ENCODE measurements around the gene UBFD1. TPM values are rescaled to one million over a fixed set of nuclear protein-coding genes. Genes with fewer than 3 reads are reported as not detected.
"Not testable (repeated sequence)": the region's sequence is repeated elsewhere in the genome, so short reads cannot be mapped to it uniquely, and the experiment has no call there.

UBFD1 gene
- total RNA-seq, 1 donor from 2014 or later = 31.9 TPM

DNA sequence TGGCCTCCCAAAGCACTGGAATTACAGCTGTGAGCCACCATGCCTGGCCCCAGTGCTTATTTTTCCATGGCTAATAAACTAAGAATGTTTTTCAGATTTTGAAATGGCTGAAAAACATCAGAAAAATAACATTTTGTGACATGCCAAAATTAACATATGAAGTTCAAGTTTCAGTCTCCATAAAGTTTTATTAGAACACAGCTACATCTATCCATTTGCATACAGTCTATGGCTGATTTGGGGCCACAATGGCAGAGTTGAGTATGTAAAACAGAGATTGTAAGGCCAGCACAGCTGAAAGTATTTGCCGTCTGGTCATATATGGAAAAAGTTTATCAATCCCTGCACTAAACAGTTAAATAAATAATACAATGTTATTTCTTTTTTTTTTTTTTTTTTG lies 52.4 kb downstream of the UBFD1 start:
- DNase-seq = no peak

DNA sequence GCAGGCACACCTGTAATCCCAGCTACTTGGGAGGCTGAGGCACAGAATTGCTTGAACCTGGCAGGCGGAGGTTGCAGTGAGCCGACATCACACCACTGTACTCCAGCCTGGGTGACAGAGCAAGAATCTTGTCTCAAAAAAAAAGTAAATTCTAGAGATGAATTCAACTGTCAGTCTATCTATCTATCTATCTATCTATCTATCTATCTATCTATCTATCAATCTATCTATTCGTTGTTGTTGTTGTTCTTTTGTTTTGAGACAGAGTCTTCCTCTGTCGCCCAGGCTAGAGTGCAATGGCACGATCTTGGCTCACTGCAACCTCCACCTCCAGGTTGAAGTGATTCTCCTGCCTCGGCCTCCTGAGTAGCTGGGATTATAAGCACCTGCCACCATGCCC lies 53.4 kb downstream of the UBFD1 start:
- not testable (repeated sequence) for DNase-seq

DNA sequence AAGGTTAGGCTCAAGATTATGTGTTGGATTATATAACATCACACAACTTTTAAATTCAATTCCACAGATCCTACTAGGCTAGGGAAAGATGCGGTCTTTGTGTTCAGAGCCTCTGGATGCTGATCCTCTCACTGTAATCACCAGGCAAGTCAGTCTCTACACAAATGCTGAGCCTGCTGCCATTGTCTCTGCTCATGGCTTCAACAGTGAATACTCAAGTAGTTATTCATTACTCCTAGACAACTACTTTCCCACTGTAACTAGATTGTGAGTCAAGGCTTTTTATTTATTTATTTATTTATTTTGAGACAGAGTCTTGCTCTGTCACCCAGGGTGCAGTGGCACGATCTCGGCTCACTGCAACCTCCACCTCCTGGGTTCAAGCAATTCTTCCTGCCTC lies 54.4 kb downstream of the UBFD1 start:
- DNase-seq = no peak

DNA sequence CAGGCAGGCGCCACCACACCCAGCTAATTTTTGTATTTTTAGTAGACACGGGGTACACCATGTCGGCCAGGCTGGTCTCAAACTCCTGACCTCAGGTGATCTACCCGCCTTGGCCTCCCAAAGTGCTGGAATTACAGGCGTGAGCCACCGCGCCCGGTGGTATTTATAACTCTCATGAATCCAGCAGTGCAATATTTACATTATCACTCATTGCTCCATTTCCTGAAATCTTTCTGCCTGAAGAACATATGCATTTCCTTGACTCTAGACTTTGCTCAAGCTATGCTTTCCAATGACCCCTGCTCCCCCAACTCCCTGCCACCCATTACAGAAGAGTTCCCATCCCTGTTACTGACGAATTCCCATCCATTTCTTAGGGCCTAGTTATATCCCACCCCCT lies 58.3 kb downstream of the UBFD1 start:
- no peak for DNase-seq

Other genes with a start within 250 kb of the UBFD1 start
- gene COG7, start 104.5 kb upstream of the UBFD1 start, total RNA-seq = 24.7 TPM
- 45.0 TPM for gene GGA2, start 47.2 kb upstream of the UBFD1 start, total RNA-seq
- gene EARS2, start 377 bp upstream of the UBFD1 start, total RNA-seq = 22.1 TPM
- 74.9 TPM for gene NDUFAB1, start 38.6 kb downstream of the UBFD1 start, total RNA-seq
- gene PALB2, start 83.6 kb downstream of the UBFD1 start, total RNA-seq = 7.4 TPM
- 25.4 TPM for gene DCTN5, start 83.7 kb downstream of the UBFD1 start, total RNA-seq
- gene PLK1, start 121.2 kb downstream of the UBFD1 start, total RNA-seq = 5.1 TPM
- gene ERN2, start 155.5 kb downstream of the UBFD1 start, total RNA-seq = not detected
- gene CHP2, start 197.3 kb downstream of the UBFD1 start, total RNA-seq = 5.1 TPM

Data from skin of body (tissue), 2 donors.